NCI-H187 (cell line): ENCODE results near the gene KBTBD13.

Source experiments
- DNase-seq, 2 experiments: peaks; one replicate each; lab custom pipeline; 2025; lab: John Stamatoyannopoulos, UW

The KBTBD13 gene

GRCh38 chr15:65051266-65051665, 25.3 kb upstream of the KBTBD13 start:
- no peak for DNase-seq

- no peak for DNase-seq
Measured at GRCh38 chr15:65052956-65053355, 23.6 kb upstream of the KBTBD13 start.

- peak in 1 of 2 experiments; percentile 28 for DNase-seq
Measured at GRCh38 chr15:65054333-65055200, 22.0 kb upstream of the KBTBD13 start.

GRCh38 chr15:65055201-65055870, 21.2 kb upstream of the KBTBD13 start:
- DNase-seq = no peak

- DNase-seq = no peak
Measured at GRCh38 chr15:65056106-65056505, 20.4 kb upstream of the KBTBD13 start.

GRCh38 chr15:65056868-65057548, 19.5 kb upstream of the KBTBD13 start:
- DNase-seq = no peak

- no peak for DNase-seq
Measured at GRCh38 chr15:65057549-65057940, 19.0 kb upstream of the KBTBD13 start.

- DNase-seq = no peak
Measured at GRCh38 chr15:65058394-65059368, 17.9 kb upstream of the KBTBD13 start.

GRCh38 chr15:65059369-65059750, 17.2 kb upstream of the KBTBD13 start:
- DNase-seq = no peak

- no peak for DNase-seq
Measured at GRCh38 chr15:65059931-65060596, 16.5 kb upstream of the KBTBD13 start.

GRCh38 chr15:65060641-65061397, 15.7 kb upstream of the KBTBD13 start:
- DNase-seq = no peak

GRCh38 chr15:65062061-65062460, 14.5 kb upstream of the KBTBD13 start:
- no peak for DNase-seq

- DNase-seq = no peak
Measured at GRCh38 chr15:65062726-65063125, 13.8 kb upstream of the KBTBD13 start.

GRCh38 chr15:65066001-65066634, 10.4 kb upstream of the KBTBD13 start:
- no peak for DNase-seq

- DNase-seq = no peak
Measured at GRCh38 chr15:65066635-65067316, 9.8 kb upstream of the KBTBD13 start.

GRCh38 chr15:65067317-65067644, 9.3 kb upstream of the KBTBD13 start:
- no peak for DNase-seq

GRCh38 chr15:65067645-65068402, 8.7 kb upstream of the KBTBD13 start, which contains the start of gene RASL12:
TSS of gene RASL12 (minus strand) at chr15:65067991. CDS start at chr15:65067835, 156 bp downstream.
- no peak for DNase-seq

- DNase-seq = no peak
Measured at GRCh38 chr15:65068403-65068788, 8.2 kb upstream of the KBTBD13 start.

GRCh38 chr15:65069179-65069578, 7.4 kb upstream of the KBTBD13 start:
- DNase-seq = no peak
